Stimulated activated CD4-positive, alpha-beta T cell treated with anti-CD3 and anti-CD28 coated beads, TNF-alpha, amount 100 ng/mL, for 4 hours (primary cell): Measurements from ENCODE around the gene HIPK2.

ENCODE experiments used
- DNase-seq, 3 experiments: peaks; one replicate each; pipeline ENCODE4 v3.0.0-alpha.2; 2020; ENCODE audit warnings: low read depth in 3 of 3

Gene HIPK2

GRCh38 chr7:139591550-139592195, 186.1 kb downstream of the HIPK2 start:
- DNase-seq = no peak

- no peak for DNase-seq
Observed at GRCh38 chr7:139589474-139589873, 188.3 kb downstream of the HIPK2 start.

DNA sequence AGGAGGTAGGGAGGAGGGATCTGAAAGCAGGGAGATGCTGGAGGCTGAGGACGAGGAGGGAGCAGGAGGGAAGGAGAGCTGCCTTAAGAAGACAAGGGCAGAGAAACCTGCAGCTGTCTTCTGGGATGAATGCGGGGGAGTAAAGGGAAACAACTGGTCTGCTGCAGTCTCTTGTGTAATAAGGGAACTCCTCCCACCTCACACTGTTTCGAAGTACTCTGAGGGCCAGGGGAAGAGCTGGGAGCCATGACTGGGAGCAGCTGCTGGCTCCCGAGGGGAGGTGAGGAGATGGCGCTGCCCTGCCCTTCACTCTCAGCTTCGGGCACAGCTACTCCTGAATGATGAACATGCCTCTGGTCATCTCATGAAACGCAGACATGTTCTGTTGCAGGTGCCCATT, 189.2 kb downstream of the HIPK2 start:
- DNase-seq = no peak

DNA sequence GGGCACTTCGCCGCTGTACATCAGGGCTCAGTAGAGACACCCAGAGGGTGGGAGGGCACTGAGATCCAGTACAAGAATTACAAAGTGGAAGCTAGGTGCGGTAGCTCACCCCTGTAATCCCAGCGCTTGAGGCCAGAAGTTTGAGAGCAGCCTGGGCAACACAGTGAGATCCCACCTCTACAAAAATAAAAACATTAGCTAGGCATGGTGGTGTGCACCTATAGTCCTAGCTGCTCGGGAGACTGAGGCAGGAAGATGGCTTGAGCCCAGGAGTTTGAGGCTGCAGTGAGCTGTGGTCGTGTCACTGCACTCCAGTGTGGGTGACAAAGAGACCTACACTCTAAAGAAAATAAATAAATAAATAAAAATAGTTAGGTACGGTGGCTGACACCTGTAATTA, 190.3 kb downstream of the HIPK2 start:
- DNase-seq = no peak

GRCh38 chr7:139586286-139586685, 191.5 kb downstream of the HIPK2 start:
- DNase-seq = no peak

GRCh38 chr7:139585042-139585441, 192.8 kb downstream of the HIPK2 start:
- no peak for DNase-seq

DNA sequence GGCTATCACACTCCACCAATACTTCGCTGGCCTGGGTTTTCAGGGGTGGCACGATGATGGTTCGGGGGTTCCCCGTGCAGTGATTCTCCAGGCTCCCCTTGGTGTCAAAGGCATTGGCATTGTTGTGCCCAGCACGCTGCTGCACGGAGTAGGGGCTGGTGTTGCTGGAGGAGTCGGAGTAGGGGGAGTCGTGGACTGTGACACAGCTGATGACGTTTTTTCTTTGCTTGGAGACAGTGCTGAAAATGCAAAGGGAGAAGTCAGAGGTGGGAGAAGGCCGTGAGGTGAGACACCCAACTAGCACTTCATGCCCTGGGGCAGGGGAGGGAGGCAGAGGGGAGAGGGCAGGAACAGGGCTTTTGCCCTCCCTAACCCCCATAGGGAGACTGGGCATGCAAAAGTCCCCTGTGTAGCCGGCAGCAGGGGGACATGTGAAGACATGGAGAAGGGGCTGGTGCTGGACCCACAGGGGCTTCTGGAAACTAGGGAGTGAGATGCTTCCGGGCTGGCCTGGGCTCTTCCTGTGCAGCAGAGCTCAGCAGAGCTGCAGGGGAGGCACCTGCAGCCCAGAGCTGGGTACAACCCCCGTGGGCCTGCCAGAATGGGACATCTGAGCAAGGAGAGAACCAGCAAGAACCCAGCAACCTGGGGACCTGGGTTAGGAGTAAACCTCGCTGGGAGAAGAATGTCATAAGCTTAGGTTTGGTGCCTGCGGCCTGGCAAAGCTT, 193.8 kb downstream of the HIPK2 start:
- DNase-seq = no peak

- no peak for DNase-seq
Observed at GRCh38 chr7:139582671-139583155, 195.1 kb downstream of the HIPK2 start.

DNA sequence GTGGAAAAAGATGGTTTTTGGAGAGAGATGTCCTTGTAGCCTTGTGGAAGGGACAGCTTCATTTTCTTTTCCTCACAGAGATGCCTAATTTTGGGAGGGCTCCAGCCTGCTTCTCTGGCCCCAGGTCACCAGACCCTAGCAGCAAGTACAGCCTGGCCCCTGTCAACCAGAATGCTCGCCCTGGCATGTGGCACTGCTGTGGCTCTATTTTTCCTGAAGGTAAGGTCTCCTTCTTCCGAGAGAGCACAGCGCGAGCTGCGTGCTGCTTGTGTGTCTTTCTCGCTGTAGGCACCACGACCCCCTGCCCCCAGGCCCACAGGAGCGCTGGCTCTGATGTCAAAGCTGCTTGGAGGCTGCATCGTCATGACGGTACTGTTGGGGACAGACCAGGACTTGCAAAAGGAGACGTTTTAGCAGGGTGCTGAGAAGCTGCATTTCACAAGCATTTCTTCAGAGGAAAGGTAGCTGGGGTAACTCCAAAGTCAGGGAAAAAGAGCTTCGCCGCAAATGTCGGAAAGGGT, 195.6 kb downstream of the HIPK2 start:
- no peak for DNase-seq

DNA sequence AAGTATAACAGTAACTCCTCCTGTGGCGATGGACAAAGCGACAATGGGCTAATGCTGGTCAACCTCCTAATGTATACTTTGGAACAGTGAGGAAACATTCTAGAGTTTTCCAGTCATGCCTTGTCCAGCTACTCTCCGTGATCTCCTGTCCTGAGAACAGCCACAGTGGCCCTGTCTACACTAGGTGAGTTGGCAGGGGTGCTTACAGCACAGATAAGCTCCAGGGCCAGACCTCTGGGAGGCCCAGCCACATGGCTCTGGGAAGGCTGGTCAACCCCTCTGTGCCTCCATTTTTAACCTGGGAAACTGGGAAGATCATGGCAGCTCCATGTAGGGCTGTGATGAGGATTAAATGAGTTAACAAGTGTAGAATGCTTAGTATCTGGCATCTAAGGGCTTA, 197.4 kb downstream of the HIPK2 start:
- no peak for DNase-seq

DNA sequence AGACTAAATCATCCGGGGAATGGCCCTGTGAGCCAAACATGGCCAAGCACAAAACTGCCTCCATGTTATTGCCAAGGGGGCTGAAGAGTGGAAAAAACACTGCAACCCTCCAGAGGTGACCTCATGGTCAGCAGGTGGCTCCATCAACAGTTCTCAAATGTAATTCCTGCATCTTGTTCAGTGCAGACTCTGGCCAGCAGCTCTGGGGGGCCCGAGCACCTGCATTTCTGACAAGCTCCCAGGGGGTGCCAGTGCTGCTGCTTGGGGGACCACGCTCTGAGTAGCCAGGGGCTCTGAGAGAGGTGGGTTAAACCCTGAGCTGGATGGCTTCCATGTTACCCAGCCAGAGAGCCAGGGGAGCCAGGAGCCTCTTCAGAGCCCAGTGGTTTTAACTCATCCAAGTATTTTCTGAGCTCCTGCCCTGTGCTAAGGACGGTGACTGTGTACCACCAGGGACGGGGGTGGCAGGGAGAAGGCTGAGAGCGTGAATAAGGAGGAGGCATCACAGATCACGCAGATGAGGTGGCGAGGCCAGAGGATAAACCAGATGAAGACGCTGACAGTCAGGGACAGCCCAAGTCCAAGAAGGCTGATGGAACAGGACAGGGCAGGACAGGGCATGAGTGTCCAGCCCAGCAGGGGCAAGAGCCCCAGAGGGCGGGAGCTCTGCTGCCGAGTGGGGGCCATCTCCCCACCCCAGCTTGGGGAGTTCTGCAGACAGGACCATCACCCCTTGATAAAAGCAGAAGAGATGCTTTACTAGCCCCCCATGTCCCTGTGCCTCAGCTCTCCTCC, 201.4 kb downstream of the HIPK2 start:
- DNase-seq = no peak

DNA sequence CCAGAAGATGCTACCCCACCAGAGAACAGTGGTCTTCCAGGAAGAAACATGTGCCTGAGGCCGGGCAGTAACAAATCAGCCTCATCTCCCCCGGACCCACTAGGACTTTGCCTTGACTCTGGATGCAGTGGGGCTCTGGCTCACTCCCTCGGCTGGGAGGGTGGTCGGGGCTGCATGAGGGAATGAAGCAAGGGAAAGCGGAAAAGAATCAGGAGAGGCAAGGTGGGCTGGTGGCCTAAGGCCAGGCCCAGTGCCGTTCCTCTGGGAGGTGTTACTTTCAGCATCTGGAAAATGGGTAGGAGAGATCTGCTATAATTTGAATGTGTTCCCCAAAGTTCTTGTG, 202.5 kb downstream of the HIPK2 start:
- no peak for DNase-seq

- no peak for DNase-seq
Observed at GRCh38 chr7:139574618-139575337, 203.0 kb downstream of the HIPK2 start.

- DNase-seq = no peak
Observed at GRCh38 chr7:139573871-139574270, 203.9 kb downstream of the HIPK2 start.

- no peak for DNase-seq
Observed at GRCh38 chr7:139572704-139573385, 205.0 kb downstream of the HIPK2 start.

DNA sequence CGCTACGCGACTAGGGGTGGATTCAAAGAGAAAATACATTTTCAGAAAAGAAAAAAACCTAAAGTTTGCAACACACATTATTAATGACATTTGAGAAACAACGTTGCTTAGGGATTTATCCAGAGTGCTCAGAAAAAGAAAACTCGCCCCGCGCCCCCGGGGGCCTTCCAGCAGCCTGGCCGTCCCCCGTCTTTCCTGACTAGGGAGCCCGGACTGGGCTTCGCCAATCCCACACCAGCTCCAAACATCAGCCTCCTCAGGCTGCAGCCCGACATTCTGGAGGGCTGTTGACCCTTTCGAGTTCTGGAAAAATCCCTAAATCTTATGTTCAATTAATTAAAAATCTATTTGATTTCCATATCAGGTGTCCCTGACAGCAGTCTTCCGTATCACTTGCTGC, 205.7 kb downstream of the HIPK2 start:
- DNase-seq = no peak

GRCh38 chr7:139571651-139572050, 206.1 kb downstream of the HIPK2 start:
- DNase-seq = no peak

DNA sequence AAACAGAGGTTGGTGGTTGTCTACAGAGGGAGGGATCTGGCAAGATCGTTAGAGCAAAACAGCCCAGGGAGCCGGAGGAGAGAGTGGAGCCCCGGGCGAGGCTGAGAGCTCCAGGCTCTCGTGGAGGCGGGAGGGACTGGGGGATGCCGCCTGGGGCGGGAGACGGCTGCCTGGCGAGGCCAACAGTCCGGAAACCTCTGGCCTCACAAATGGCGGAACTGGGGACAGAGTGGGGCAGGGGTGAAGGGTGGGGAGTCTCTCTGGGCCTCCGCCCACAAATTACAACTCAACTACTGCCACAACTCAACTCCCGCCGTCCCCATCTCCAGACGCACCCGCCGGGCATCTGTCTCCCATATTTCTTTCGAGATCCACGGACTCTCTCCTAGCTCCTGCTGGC, 206.6 kb downstream of the HIPK2 start:
- DNase-seq = no peak

DNA sequence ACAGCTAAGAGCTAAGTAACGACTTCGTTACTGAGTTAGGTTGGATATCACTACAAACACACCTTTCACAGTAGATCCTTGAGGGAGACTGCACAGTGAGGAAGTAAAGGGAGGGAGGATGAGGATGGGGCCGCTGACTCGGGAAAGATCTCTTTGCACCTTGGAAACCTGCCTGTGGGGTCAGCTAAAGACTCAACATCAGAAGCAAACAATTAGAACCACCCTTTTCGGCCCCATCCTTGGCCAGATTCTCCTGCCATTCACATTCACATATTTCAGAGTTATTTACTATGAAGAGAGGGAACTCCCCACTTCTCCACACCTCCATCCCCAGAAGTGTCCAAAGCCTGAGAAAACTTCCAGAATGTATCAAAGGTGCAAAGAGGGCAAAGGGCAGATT, 207.2 kb downstream of the HIPK2 start:
- no peak for DNase-seq

DNA sequence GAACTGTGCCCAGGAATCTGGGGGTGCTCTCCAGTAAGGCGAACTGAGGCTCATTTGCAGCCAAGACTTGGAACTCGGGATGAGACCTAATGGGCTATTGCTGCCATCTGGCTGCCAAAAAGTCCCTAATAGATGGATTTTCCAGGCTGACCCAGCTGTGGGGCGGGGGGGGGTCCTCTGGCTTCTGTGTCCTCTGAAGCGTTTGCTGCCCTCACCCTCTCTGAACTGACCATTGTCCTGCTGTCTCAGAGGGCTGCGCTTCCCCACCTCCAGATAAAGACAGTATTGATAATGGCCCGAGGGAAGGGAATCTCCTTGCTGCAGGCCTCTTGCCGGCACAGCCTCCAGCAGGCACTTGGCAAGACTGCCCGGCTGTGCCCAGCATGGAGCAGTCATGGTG, 207.7 kb downstream of the HIPK2 start:
- no peak for DNase-seq

DNA sequence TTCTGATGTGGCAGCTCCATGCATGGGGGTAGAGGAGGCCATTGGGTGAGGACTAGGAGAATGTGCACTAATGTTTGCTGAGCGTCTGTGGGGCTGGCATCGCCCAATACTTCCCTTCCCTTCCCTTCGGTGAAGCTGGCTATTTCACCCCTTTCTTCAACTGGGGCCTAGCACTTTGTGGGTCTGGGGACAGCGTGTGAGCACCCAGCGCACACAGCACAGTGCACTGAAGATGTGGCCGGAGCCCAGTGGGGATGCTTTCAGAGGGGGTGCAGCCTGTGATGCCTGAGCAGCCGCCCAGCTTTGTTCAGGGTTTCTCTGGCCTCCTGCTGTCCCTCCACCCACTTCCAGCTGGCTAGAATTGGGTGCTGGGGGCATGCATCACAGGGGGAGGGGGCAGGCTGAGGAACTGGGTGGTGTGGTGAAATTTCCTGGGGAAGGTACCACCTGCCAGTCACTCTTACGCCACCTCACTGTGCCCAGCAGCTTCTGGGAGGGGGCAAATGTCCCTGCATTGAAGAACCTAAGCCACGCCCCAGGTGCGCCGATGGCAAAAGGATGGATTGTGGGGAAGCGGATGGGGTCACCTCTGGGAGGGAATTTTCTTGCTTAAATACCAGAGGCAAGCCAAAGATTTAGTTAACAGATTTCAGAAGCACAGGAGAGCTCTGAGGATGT, 208.8 kb downstream of the HIPK2 start:
- no peak for DNase-seq
